Measurements from ENCODE around the gene ATAD1. TPM values are rescaled to one million over a fixed set of nuclear protein-coding genes. Genes with fewer than 3 reads are reported as not detected.
A peak's percentile ranks its signal among the peaks of the same experiment; 100 is the strongest.

The ATAD1 gene
- total RNA-seq, 4 donors from 2014 or later, result 27.2 to 36.3 (median 32.2) TPM

GRCh38 chr10:87720665-87721064 is 97.4 kb downstream of the ATAD1 start:
- H3K36me3 ChIP-seq, result no peaks in the 10 kb centered on the region
- TF ChIP-seq POLR2A (IDR thresholded peaks at IDR 0.05), result no peak
- TF ChIP-seq, protein P1, sequence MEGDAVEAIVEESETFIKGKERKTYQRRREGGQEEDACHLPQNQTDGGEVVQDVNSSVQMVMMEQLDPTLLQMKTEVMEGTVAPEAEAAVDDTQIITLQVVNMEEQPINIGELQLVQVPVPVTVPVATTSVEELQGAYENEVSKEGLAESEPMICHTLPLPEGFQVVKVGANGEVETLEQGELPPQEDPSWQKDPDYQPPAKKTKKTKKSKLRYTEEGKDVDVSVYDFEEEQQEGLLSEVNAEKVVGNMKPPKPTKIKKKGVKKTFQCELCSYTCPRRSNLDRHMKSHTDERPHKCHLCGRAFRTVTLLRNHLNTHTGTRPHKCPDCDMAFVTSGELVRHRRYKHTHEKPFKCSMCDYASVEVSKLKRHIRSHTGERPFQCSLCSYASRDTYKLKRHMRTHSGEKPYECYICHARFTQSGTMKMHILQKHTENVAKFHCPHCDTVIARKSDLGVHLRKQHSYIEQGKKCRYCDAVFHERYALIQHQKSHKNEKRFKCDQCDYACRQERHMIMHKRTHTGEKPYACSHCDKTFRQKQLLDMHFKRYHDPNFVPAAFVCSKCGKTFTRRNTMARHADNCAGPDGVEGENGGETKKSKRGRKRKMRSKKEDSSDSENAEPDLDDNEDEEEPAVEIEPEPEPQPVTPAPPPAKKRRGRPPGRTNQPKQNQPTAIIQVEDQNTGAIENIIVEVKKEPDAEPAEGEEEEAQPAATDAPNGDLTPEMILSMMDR (IDR thresholded peaks at IDR 0.05), result no peak
- H3K4me3 ChIP-seq, result no peak overlapping the region
- no peaks in the 10 kb centered on the region for H3K27me3 ChIP-seq
- no peaks in the 10 kb centered on the region for H3K9me3 ChIP-seq
- H3K4me1 ChIP-seq, result no peaks in the 10 kb centered on the region
- no peak for DNase-seq
- H3K27ac ChIP-seq, result no peak overlapping the region

- peaks cover 0 to 13% (median 0%) of the 10 kb centered on the region in 3 donors for H3K36me3 ChIP-seq
- no peaks in the 10 kb centered on the region for H3K4me1 ChIP-seq
- H3K9me3 ChIP-seq, result no peaks in the 10 kb centered on the region
- H3K27me3 ChIP-seq, result no peaks in the 10 kb centered on the region
- TF ChIP-seq, protein P1 (IDR thresholded peaks at IDR 0.05), result no peak
- TF ChIP-seq POLR2A (IDR thresholded peaks at IDR 0.05), result no peak
- no peak for DNase-seq
- H3K4me3 ChIP-seq, result no peak overlapping the region
- peak overlapping the region in 1 of 4 donors; percentile 12 for H3K27ac ChIP-seq
Observed at GRCh38 chr10:87716348-87716670, 101.7 kb downstream of the ATAD1 start.

DNA sequence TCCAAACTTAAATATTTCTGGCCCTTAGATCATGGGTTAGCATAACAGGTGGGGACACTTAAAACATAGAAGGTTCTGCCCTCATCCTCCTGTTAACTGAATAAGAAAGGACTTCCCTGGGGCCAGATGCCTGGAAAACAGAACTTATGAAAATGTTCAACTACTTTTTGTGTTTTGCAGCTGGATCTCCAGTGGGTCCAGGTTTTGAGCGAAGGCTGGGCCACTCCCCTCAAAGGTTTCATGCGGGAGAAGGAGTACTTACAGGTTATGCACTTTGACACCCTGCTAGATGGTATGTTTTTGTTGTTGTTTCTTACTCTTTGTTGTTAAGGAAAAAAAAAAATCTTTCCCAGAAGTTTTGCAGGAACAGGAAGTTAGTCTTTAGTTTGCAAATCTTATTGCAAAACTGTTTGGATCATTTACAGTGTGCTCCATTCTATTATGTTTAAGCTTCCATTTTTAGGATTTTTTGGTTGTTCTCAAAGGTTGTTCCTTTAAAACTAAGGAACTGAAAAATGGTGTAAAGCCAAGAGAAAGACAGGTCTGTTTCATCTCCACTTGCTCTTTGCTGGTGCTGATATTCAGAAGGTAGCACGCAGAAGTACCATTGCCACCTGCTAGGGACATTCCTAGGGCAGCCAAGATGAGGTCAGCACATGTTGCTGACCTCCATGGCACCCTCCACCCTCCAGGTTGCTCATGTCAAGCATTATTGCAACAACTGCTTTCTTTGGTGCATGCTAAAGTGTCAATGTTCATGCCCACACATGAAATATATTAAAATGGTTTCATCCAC is 102.3 kb downstream of the ATAD1 start:
- H3K9me3 ChIP-seq, result no peaks in the 10 kb centered on the region
- DNase-seq, result no peak
- H3K27ac ChIP-seq, result peak overlapping the region in 1 of 4 donors; percentile 12
- TF ChIP-seq POLR2A (IDR thresholded peaks at IDR 0.05), result no peak
- TF ChIP-seq, protein P1 (IDR thresholded peaks at IDR 0.05), result no peak
- H3K4me1 ChIP-seq, result no peaks in the 10 kb centered on the region
- H3K4me3 ChIP-seq, result no peak overlapping the region
- no peaks in the 10 kb centered on the region for H3K27me3 ChIP-seq
- peaks cover 0 to 13% (median 0%) of the 10 kb centered on the region in 3 donors for H3K36me3 ChIP-seq

DNA sequence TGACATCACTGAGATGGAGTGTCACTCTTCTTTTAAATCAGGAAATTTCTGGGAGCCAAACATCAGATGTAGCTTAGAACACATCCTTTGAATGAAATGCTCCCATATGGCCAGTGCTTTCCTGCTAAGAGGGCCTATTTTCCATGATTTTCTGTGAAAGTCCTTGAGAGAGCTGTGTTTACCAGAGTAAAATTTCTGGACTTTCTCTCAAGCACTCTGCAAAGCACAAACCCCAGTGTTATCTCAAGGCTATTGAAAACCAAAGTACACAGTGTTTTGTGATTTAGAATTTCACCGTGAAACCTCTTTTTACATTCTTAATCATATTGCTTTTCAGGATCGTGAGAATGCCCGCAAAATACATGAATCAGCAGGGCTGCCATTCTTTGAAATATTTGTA is 104.3 kb downstream of the ATAD1 start:
- Histone ChIP-seq H3K4me1 (no peaks in the 10 kb centered on the region), H3K9me3 (no peaks in the 10 kb centered on the region), H3K4me3 (no peak overlapping the region), H3K27ac (no peak overlapping the region), H3K36me3 (peaks cover 0 to 13% (median 0%) of the 10 kb centered on the region in 3 donors), H3K27me3 (no peaks in the 10 kb centered on the region)
- no peak for TF ChIP-seq POLR2A (IDR thresholded peaks at IDR 0.05)
- TF ChIP-seq, protein P1 (IDR thresholded peaks at IDR 0.05), result no peak
- DNase-seq, result no peak

DNA sequence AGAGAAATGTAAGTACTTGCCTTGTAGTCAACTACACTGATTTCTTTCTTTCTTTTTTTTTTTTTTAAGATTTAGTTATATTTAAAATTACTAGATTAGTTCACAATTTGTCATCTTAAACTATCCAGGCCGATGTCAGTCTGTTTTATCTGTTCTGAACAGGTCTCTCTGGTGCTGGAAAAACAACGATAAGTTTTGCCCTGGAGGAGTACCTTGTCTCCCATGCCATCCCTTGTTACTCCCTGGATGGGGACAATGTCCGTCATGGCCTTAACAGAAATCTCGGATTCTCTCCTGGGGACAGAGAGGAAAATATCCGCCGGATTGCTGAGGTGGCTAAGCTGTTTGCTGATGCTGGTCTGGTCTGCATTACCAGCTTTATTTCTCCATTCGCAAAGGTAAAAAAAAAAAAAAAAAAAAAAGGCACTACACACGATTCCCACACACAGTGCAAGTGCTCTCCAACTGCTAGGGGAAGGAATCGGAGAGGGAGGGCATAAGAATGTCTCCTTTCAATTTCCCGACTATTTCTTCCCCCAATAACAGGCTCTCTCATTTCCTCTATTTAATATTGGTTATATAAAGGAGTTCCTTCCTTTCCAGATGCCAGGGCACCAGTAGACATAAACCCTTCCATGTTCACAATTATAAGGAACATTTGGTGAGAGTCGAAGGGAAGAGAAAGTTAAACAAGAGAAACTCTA is 105.0 kb downstream of the ATAD1 start:
- Histone ChIP-seq H3K36me3 (peaks cover 0 to 13% (median 0%) of the 10 kb centered on the region in 3 donors), H3K4me3 (no peak overlapping the region), H3K27me3 (no peaks in the 10 kb centered on the region), H3K9me3 (no peaks in the 10 kb centered on the region), H3K27ac (no peak overlapping the region), H3K4me1 (no peaks in the 10 kb centered on the region)
- TF ChIP-seq, protein P1 (IDR thresholded peaks at IDR 0.05), result no peak
- no peak for TF ChIP-seq POLR2A (IDR thresholded peaks at IDR 0.05)
- no peak for DNase-seq

Measured in Peyer's patch (tissue), 4 donors.